HepG2 (cell line): ENCODE data around the gene KCNJ1. TPM values are rescaled to one million over a fixed set of nuclear protein-coding genes. Genes with fewer than 3 reads are reported as not detected.

ENCODE experiments used
- ATAC-seq: fragments of 200-7000 bp; cut with Tn5 transposase; 3 replicates; pipeline ENCODE4 v1.9.1; 2020; ENCODE audit warnings: mild to moderate bottlenecking, moderate library complexity
- BruUV-seq: library from RNA; stranded (reverse); fragments of 400-500 nt; replicated peaks from 2 replicates; lab custom pipeline; 2021; lab: Mats Ljungman, UMichigan
- CTCF ChIA-PET: fragments of 300-600 bp; formaldehyde crosslinking; extraction: SDS; loops from one replicate; lab custom pipeline; 2021; ENCODE audit warnings: low total read pairs, inconsistent platforms, low intra/inter-chr PET ratio; lab: Yijun Ruan, JAX
- POLR2A ChIA-PET: fragments of 350-600 bp; sonication (Branson Sonifier 250); formaldehyde crosslinking; loops from one replicate; lab custom pipeline; 2020; ENCODE audit warnings: antibody characterized with exemption, inconsistent platforms; lab: Yijun Ruan, JAX
- DNase-seq: peaks from one replicate; pipeline ENCODE4 v3.0.0-alpha.2; 2015; ENCODE audit warnings: low spot score
- FAIRE-seq: peaks from 3 replicates; lab custom pipeline; 2011; peaks lifted over from hg19 to GRCh38; lab: Jason Lieb, UNC
- H2AFZ ChIP-seq: one replicate; pipeline ENCODE4 v1.6.1; 2011; ENCODE audit warnings: low read length, inconsistent platforms
- H3K27ac ChIP-seq: fragments of 300-600 bp; 3 replicates; pipeline ENCODE4 v1.8.0; 2011; ENCODE audit warnings: mixed run types, mild to moderate bottlenecking, mixed read lengths, low read length, inconsistent platforms; ENCODE audit not compliant: insufficient read depth; ENCODE audit errors: extremely low read length
- H3K27me3 ChIP-seq, 2 experiments: fragments of 200-600 bp in 1 of 2; 2 replicates in 1 of 2; 3 replicates in 1 of 2; pipeline versions ENCODE4 v1.6.0 to v1.8.0; 2011; ENCODE audit warnings: low read length in 2 of 2, mild to moderate bottlenecking in 2 of 2, moderate library complexity in 2 of 2, inconsistent platforms in 1 of 2; ENCODE audit not compliant: insufficient read depth in 2 of 2, control insufficient read depth in 1 of 2
- H3K36me3 ChIP-seq, 2 experiments: fragments of 200-600 bp in 1 of 2; replicated peaks in 1 of 2; 2 replicates in 1 of 2; 3 replicates in 1 of 2; pipeline versions ENCODE4 v1.5.1 to v1.8.0; 2011; ENCODE audit warnings: low read length in 2 of 2, inconsistent platforms in 1 of 2; ENCODE audit not compliant: insufficient read depth in 2 of 2, control insufficient read depth in 1 of 2
- H3K4me1 ChIP-seq: 2 replicates; pipeline ENCODE4 v1.5.1; 2012; ENCODE audit warnings: low read length, inconsistent platforms; ENCODE audit not compliant: insufficient read depth
- H3K4me2 ChIP-seq: 2 replicates; pipeline ENCODE4 v1.6.0; 2011; ENCODE audit warnings: low read depth, low read length, inconsistent platforms
- H3K4me3 ChIP-seq, 3 experiments: fragments of 200-600 bp in 1 of 3; sonication (generic), shearing (Covaris generic) in 1 of 3; replicated peaks in 1 of 3; 2 replicates each; pipeline ENCODE4 v1.5.1; 2011 to 2016; ENCODE audit warnings: low read length in 3 of 3, inconsistent platforms in 2 of 3, low read depth in 2 of 3, mild to moderate bottlenecking in 2 of 3, control low read depth in 1 of 3, mixed read lengths in 1 of 3; ENCODE audit not compliant: insufficient read depth in 1 of 3
- H3K79me2 ChIP-seq: one replicate; pipeline ENCODE4 v1.6.1; 2011; ENCODE audit warnings: low read length, inconsistent platforms; ENCODE audit not compliant: insufficient read depth
- H3K9ac ChIP-seq: 2 replicates; pipeline ENCODE4 v1.6.0; 2011; ENCODE audit warnings: mild to moderate bottlenecking, low read depth, low read length, inconsistent platforms; ENCODE audit not compliant: insufficient read depth
- H3K9me3 ChIP-seq: 2 replicates; pipeline ENCODE4 v1.5.1; 2012; ENCODE audit warnings: mild to moderate bottlenecking, low read length
- H4K20me1 ChIP-seq: 2 replicates; pipeline ENCODE4 v1.6.0; 2011; ENCODE audit warnings: inconsistent platforms, mild to moderate bottlenecking, low read length, moderate library complexity; ENCODE audit not compliant: insufficient read depth
- ATF7 ChIP-seq, 2 experiments: fragments of 450-650 bp in 1 of 2; sonication (generic) in 1 of 2; formaldehyde crosslinking in 1 of 2; IDR thresholded peaks; 2 replicates each; pipeline versions ENCODE4 v1.4.0 to v1.6.1; 2016 to 2020; ENCODE audit warnings: antibody characterized with exemption in 1 of 2, mild to moderate bottlenecking in 1 of 2, missing genetic modification reagents in 1 of 2
- EEA1 ChIP-seq: sonication (generic); formaldehyde crosslinking; IDR thresholded peaks from 2 replicates; pipeline ENCODE4 v1.5.1; 2020; ENCODE audit warnings: mild to moderate bottlenecking, missing genetic modification reagents, borderline replicate concordance
- EZH2 ChIP-seq: conservative IDR thresholded peaks from 2 replicates; pipeline ENCODE4 v1.6.1; 2012; ENCODE audit warnings: mild to moderate bottlenecking, low read depth, low read length, moderate library complexity
- JDP2 ChIP-seq: sonication (generic); formaldehyde crosslinking; IDR thresholded peaks from 2 replicates; pipeline ENCODE4 v1.8.1; 2022; ENCODE audit warnings: missing genetic modification reagents, borderline replicate concordance
- MXI1 ChIP-seq: IDR thresholded peaks from 3 replicates; pipeline ENCODE4 v1.6.1; 2012; ENCODE audit warnings: low read depth, low read length, inconsistent platforms, borderline replicate concordance
- SIX1 ChIP-seq: sonication (generic); formaldehyde crosslinking; IDR thresholded peaks from 2 replicates; pipeline ENCODE4 v1.4.0; 2020; ENCODE audit warnings: missing genetic modification reagents, borderline replicate concordance
- SOX6 ChIP-seq, 2 experiments: fragments of 450-650 bp in 1 of 2; sonication (generic) in 1 of 2; formaldehyde crosslinking in 1 of 2; IDR thresholded peaks; 2 replicates each; pipeline versions ENCODE4 v1.4.0 to v1.6.1; 2017 to 2020; ENCODE audit warnings: antibody characterized with exemption in 1 of 2, mild to moderate bottlenecking in 1 of 2, missing genetic modification reagents in 1 of 2
- TCF12 ChIP-seq, 2 experiments: fragments of 450-650 bp in 1 of 2; sonication (generic) in 1 of 2; formaldehyde crosslinking in 1 of 2; IDR thresholded peaks; 2 replicates each; pipeline versions ENCODE4 v1.6.1 to v1.8.0; 2017 to 2022; ENCODE audit warnings: antibody characterized with exemption in 1 of 2, mild to moderate bottlenecking in 1 of 2, missing genetic modification reagents in 1 of 2, moderate library complexity in 1 of 2
- ZBTB7B ChIP-seq: sonication (generic); formaldehyde crosslinking; IDR thresholded peaks from 2 replicates; pipeline ENCODE4 v1.4.0; 2020; ENCODE audit warnings: missing genetic modification reagents
- ZBTB8A ChIP-seq: sonication (generic); formaldehyde crosslinking; IDR thresholded peaks from 2 replicates; pipeline ENCODE4 v1.4.0; 2020; ENCODE audit warnings: mild to moderate bottlenecking, low read depth, missing genetic modification reagents, borderline replicate concordance
- ZNF570 ChIP-seq: sonication (generic); formaldehyde crosslinking; IDR thresholded peaks from 2 replicates; pipeline ENCODE4 v1.4.0; 2020; ENCODE audit warnings: mild to moderate bottlenecking, missing genetic modification reagents, borderline replicate concordance
- ZNF777 ChIP-seq: sonication (generic); formaldehyde crosslinking; IDR thresholded peaks from 2 replicates; pipeline ENCODE4 v1.4.0; 2020; ENCODE audit warnings: missing genetic modification reagents
- WGBS: methylation state at CpG from one replicate; pipeline ENCODE4 v1.1.6; 2017; ENCODE audit warnings: low lambda C conversion rate; 5-methylcytosine and 5-hydroxymethylcytosine counted together
- in situ Hi-C: cut with HindIII; loops from 2 replicates; pipeline ENCODE4 v1.10.0; 2017; ENCODE audit warnings: low pct_unique_long_range_greater_than_20kb; ENCODE audit not compliant: extremely low pct_ligation_motif_present
- intact Hi-C: fragments of 100-400 bp; cut with micrococcal nuclease; formaldehyde crosslinking; loops from one replicate; pipeline ENCODE4 v1.10.0; 2022; ENCODE audit not compliant: unreplicated experiment
- polyA plus RNA-seq, 8 experiments: library from polyadenylated mRNA; depleted of rRNA in 3 of 8; stranded (reverse) in 7 of 8; unstranded in 1 of 8; fragments of >200 nt; fragmentation: Illumina TruSeq in 4 of 8; extraction: Trizol in 4 of 8; gene quantifications; 2 replicates each; pipeline versions ENCODE4 v1.2.1 to v1.2.3, GENCODE V29; 2011 to 2016; ENCODE audit warnings: low read depth in 4 of 8, missing spikeins in 1 of 8, mixed read lengths in 1 of 8; ENCODE audit not compliant: insufficient read depth in 1 of 8
- total RNA-seq, 5 experiments: library from RNA; depleted of rRNA; stranded (reverse); fragments of >200 nt; fragmentation: Illumina TruSeq; extraction: Trizol; gene quantifications; 2 replicates each; pipeline ENCODE4 v1.2.3, GENCODE V29; 2016; ENCODE audit warnings: low read depth in 1 of 5
- TF ChIP-seq, protein P1 (sequence below): sonication (generic); formaldehyde crosslinking; IDR thresholded peaks from 2 replicates; pipeline ENCODE4 v1.4.0; 2020; ENCODE audit warnings: mild to moderate bottlenecking, missing genetic modification reagents
- TF ChIP-seq, protein P2 (sequence below): sonication (generic); formaldehyde crosslinking; IDR thresholded peaks from 2 replicates; pipeline ENCODE4 v1.8.0; 2022; ENCODE audit warnings: missing genetic modification reagents, mild to moderate bottlenecking, moderate library complexity, borderline replicate concordance
- TF ChIP-seq, protein P3 (sequence below): sonication (generic); formaldehyde crosslinking; IDR thresholded peaks from 2 replicates; pipeline ENCODE4 v1.5.0; 2020; ENCODE audit warnings: missing genetic modification reagents
- TF ChIP-seq, protein P4 (sequence below): sonication (generic); formaldehyde crosslinking; IDR thresholded peaks from 2 replicates; pipeline ENCODE4 v1.4.0; 2020; ENCODE audit warnings: missing genetic modification reagents

Gene KCNJ1
- total and polyA plus RNA-seq, 2 of the 13 experiments (the other 11 are each of a cell fraction or from before 2014, with no cell fraction given): not detected

DNA sequence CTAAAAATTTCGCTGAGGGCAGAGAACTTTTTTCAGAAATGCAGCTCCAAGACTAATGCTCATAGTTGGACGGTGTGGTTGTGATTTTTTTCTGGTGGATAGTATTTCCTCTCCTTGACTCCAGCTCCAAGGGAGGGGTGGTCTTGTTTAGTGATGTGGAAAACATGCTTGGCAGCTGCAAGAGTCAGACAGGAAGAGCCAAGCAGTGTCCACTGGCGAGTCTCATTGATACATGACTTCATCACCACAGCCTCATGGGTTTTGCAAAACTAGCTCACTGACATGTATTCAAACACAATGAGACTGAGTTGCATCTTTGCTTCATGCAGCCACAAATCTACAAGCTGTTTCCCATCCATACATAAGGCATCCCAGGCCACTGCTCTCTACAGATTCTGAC is 7.3 kb upstream of the KCNJ1 start (continued):
- no peak for TF ChIP-seq SOX6 (IDR thresholded peaks at IDR 0.05)
- TF ChIP-seq SOX6 (CRISPR knock-in tag; IDR thresholded peaks at IDR 0.05): no peak
- TF ChIP-seq ZBTB7B (CRISPR knock-in tag): no peak
- TF ChIP-seq, all 625 proteins: peak for 0

DNA sequence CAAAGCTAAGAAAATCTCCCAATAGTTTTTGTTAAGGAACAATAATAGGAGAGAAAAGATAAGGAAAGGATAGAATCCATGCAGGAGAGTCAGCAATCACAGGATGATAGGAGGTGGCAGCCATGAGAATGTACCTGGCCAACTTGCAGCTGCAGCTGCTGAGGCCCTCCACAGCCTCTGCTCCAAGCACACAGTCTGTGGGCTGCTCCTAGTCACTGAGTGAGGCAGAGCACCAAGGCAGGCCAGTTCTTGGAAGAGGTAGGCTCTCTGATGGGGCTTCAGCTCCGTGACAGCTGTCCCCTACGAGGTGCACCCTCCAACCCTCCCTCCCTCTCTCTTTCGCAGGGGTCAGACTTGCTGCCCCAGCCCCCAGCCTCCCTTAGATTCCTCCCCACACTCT is 5.5 kb upstream of the KCNJ1 start:
- FAIRE-seq (no peak), DNase-seq (no peak)

More for the DNA sequence above, 5.5 kb upstream of the KCNJ1 start:
- Histone ChIP-seq H3K36me3 (no peaks in the 10 kb centered on the region), H3K9ac (no peak overlapping the region), H3K79me2 (no peaks in the 10 kb centered on the region), H3K27ac (no peak overlapping the region), H3K27me3 (peaks cover 6 to 26% of the 10 kb centered on the region in 2 experiments; a peak in 4 of 5 replicates), H3K9me3 (no peaks in the 10 kb centered on the region), H3K4me1 (0 out of 2 replicates have a peak, but pooled peaks cover 8% of the 10 kb centered on the region), H2AFZ (no peak overlapping the region), H3K4me3 (no peak overlapping the region), H3K4me2 (no peak overlapping the region), H4K20me1 (no peaks in the 10 kb centered on the region)
- ChIA-PET CTCF (no interaction called here), POLR2A (no interaction called here)
- 0% methylated on average over 3 of the region's 3 CpGs for WGBS
- ATAC-seq: no peak
- no peak for TF ChIP-seq ZNF777
- no peak for TF ChIP-seq TCF12 (IDR thresholded peaks at IDR 0.05)
- no peak for TF ChIP-seq TCF12 (CRISPR knock-in tag; IDR thresholded peaks at IDR 0.05)
- TF ChIP-seq ATF7 (IDR thresholded peaks at IDR 0.05): no peak
- no peak for TF ChIP-seq ATF7 (CRISPR knock-in tag; IDR thresholded peaks at IDR 0.05)
- TF ChIP-seq EEA1 (CRISPR knock-in tag): no peak
- no peak for TF ChIP-seq SIX1 (CRISPR knock-in tag)
- TF ChIP-seq, protein P1, sequence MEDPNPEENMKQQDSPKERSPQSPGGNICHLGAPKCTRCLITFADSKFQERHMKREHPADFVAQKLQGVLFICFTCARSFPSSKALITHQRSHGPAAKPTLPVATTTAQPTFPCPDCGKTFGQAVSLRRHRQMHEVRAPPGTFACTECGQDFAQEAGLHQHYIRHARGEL (CRISPR knock-in tag): no peak
- TF ChIP-seq MXI1: no peak
- TF ChIP-seq JDP2: no peak
- no peak for TF ChIP-seq ZBTB8A (CRISPR knock-in tag)
- TF ChIP-seq, protein P2, sequence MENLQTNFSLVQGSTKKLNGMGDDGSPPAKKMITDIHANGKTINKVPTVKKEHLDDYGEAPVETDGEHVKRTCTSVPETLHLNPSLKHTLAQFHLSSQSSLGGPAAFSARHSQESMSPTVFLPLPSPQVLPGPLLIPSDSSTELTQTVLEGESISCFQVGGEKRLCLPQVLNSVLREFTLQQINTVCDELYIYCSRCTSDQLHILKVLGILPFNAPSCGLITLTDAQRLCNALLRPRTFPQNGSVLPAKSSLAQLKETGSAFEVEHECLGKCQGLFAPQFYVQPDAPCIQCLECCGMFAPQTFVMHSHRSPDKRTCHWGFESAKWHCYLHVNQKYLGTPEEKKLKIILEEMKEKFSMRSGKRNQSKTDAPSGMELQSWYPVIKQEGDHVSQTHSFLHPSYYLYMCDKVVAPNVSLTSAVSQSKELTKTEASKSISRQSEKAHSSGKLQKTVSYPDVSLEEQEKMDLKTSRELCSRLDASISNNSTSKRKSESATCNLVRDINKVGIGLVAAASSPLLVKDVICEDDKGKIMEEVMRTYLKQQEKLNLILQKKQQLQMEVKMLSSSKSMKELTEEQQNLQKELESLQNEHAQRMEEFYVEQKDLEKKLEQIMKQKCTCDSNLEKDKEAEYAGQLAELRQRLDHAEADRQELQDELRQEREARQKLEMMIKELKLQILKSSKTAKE (CRISPR knock-in tag): no peak
- TF ChIP-seq, protein P3, sequence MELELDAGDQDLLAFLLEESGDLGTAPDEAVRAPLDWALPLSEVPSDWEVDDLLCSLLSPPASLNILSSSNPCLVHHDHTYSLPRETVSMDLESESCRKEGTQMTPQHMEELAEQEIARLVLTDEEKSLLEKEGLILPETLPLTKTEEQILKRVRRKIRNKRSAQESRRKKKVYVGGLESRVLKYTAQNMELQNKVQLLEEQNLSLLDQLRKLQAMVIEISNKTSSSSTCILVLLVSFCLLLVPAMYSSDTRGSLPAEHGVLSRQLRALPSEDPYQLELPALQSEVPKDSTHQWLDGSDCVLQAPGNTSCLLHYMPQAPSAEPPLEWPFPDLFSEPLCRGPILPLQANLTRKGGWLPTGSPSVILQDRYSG (CRISPR knock-in tag): no peak
- TF ChIP-seq, protein P4, sequence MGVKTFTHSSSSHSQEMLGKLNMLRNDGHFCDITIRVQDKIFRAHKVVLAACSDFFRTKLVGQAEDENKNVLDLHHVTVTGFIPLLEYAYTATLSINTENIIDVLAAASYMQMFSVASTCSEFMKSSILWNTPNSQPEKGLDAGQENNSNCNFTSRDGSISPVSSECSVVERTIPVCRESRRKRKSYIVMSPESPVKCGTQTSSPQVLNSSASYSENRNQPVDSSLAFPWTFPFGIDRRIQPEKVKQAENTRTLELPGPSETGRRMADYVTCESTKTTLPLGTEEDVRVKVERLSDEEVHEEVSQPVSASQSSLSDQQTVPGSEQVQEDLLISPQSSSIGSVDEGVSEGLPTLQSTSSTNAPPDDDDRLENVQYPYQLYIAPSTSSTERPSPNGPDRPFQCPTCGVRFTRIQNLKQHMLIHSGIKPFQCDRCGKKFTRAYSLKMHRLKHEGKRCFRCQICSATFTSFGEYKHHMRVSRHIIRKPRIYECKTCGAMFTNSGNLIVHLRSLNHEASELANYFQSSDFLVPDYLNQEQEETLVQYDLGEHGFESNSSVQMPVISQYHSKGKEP (CRISPR knock-in tag): no peak
- TF ChIP-seq EZH2: no peak
- TF ChIP-seq ZNF570 (CRISPR knock-in tag): no peak
- BruUV-seq: no TSS peak
- in situ Hi-C loops (no loop called here), intact Hi-C loops (no loop called here)
